ENCODE data around the gene GRK7.

DNA sequence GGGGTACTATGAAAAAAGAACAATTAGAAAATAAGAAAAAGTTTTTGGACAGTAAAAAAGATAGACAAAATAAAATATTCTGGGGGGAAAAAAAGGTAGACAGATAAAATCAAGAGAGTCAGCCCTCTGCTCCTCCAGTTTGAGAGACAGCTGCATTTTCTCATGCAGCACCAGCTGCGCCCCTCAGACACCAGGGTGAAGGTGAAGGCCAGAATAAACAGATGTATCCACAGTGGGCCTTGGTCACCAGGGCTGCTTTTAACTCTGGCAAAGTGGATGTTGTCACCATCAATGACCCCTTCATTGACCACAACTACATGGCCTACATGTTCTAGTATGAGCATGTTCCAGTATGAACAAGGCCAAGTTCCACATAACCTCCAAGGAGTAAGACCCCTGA, 39.0 kb upstream of the GRK7 start:
- TF ChIP-seq, protein P1, sequence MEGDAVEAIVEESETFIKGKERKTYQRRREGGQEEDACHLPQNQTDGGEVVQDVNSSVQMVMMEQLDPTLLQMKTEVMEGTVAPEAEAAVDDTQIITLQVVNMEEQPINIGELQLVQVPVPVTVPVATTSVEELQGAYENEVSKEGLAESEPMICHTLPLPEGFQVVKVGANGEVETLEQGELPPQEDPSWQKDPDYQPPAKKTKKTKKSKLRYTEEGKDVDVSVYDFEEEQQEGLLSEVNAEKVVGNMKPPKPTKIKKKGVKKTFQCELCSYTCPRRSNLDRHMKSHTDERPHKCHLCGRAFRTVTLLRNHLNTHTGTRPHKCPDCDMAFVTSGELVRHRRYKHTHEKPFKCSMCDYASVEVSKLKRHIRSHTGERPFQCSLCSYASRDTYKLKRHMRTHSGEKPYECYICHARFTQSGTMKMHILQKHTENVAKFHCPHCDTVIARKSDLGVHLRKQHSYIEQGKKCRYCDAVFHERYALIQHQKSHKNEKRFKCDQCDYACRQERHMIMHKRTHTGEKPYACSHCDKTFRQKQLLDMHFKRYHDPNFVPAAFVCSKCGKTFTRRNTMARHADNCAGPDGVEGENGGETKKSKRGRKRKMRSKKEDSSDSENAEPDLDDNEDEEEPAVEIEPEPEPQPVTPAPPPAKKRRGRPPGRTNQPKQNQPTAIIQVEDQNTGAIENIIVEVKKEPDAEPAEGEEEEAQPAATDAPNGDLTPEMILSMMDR (conservative IDR thresholded peaks at IDR 0.05; ENCODE audit: low read depth, low read length), result no peak
- no peak for TF ChIP-seq RAD21 (IDR thresholded peaks at IDR 0.05; ENCODE audit: low read length)
- TF ChIP-seq POLR2A (IDR thresholded peaks at IDR 0.05; ENCODE audit: low read depth, low read length), result no peak
- TF ChIP-seq RFX5 (IDR thresholded peaks at IDR 0.05; ENCODE audit: low read depth, low read length), result no peak
- TF ChIP-seq MAFK (IDR thresholded peaks at IDR 0.05; ENCODE audit: low read depth, low read length), result no peak

Measured in IMR-90 (cell line).